Fibroblast of skin of left biceps (primary cell): ENCODE data around the gene HMGN4.
A peak's percentile ranks its signal among the peaks of the same experiment; 100 is the strongest.
"Not testable (repeated sequence)": the region's sequence is repeated elsewhere in the genome, so short reads cannot be mapped to it uniquely, and the experiment has no call there.

Experiments used
- DNase-seq, 2 experiments: peaks; one replicate each; pipeline ENCODE4 v3.0.0-alpha.2; 2013; ENCODE audit warnings: low read depth in 2 of 2

HMGN4 gene

GRCh38 chr6:26537846-26538571, at the start of gene HMGN4:
HMGN4 (plus strand) TSS chr6:26538366; CDS start chr6:26545207, 6,841 bp downstream.
- peak; percentile 75 to 76 for DNase-seq

- no peak for DNase-seq
Measured at GRCh38 chr6:26489996-26490964, 47.9 kb upstream of the HMGN4 start.

GRCh38 chr6:26491604-26492003, 46.6 kb upstream of the HMGN4 start:
- DNase-seq, result no peak

GRCh38 chr6:26493258-26493657, 44.9 kb upstream of the HMGN4 start:
- DNase-seq, result no peak

- DNase-seq, result no peak
Measured at GRCh38 chr6:26494117-26494516, 44.0 kb upstream of the HMGN4 start.

GRCh38 chr6:26495281-26495680, 42.9 kb upstream of the HMGN4 start:
- no peak for DNase-seq

GRCh38 chr6:26497610-26498009, 40.6 kb upstream of the HMGN4 start:
- no peak for DNase-seq

GRCh38 chr6:26500102-26500501, 38.1 kb upstream of the HMGN4 start, which contains the start of gene BTN1A1:
BTN1A1 (plus strand) TSS chr6:26500303; CDS start chr6:26501287, 984 bp downstream.
- no peak for DNase-seq

- DNase-seq, result no peak
Measured at GRCh38 chr6:26501482-26501986, 36.6 kb upstream of the HMGN4 start.

GRCh38 chr6:26502165-26502564, 36.0 kb upstream of the HMGN4 start:
- DNase-seq, result no peak

- no peak for DNase-seq
Measured at GRCh38 chr6:26502626-26503025, 35.5 kb upstream of the HMGN4 start.

- DNase-seq, result no peak
Measured at GRCh38 chr6:26507658-26508057, 30.5 kb upstream of the HMGN4 start.

GRCh38 chr6:26511033-26511432, 27.1 kb upstream of the HMGN4 start:
- not testable (repeated sequence) for DNase-seq

- DNase-seq, result no peak
Measured at GRCh38 chr6:26514984-26515383, 23.2 kb upstream of the HMGN4 start.

GRCh38 chr6:26516481-26517427, 21.4 kb upstream of the HMGN4 start:
- no peak for DNase-seq

- no peak for DNase-seq
Measured at GRCh38 chr6:26519359-26519758, 18.8 kb upstream of the HMGN4 start.

GRCh38 chr6:26520237-26520849, 17.8 kb upstream of the HMGN4 start:
- peak in 1 of 2 experiments; percentile 18 for DNase-seq

- peak; percentile 68 to 72 for DNase-seq
Measured at GRCh38 chr6:26520850-26521599, 17.1 kb upstream of the HMGN4 start.

GRCh38 chr6:26521600-26522391, 16.4 kb upstream of the HMGN4 start:
- DNase-seq, result peak; percentile 28 to 35
